Heart left ventricle (tissue), 16 donors: ENCODE results near the gene F2R. TPM values are rescaled to one million over a fixed set of nuclear protein-coding genes. Genes with fewer than 3 reads are reported as not detected.
A peak's percentile ranks its signal among the peaks of the same experiment; 100 is the strongest.

Experiments
- ATAC-seq, 4 donors: fragments of 200-7000 bp; cut with Tn5 transposase; one replicate each; pipeline ENCODE4 v1.9.1; 2020 to 2022; ENCODE audit warnings: moderate library complexity in 4 of 4, mild to moderate bottlenecking in 3 of 4, moderate number of reproducible peaks in 1 of 4
- DNase-seq, 5 donors: peaks; one replicate each; pipeline ENCODE4 v3.0.0-alpha.2; 2020
- H3K27ac ChIP-seq, 12 donors: fragments of 200-600 bp; sonication (generic) in 4 of 12; one replicate each; pipeline versions ENCODE4 v1.5.0 to v1.8.0; 2016 to 2022; ENCODE audit warnings: mild to moderate bottlenecking in 2 of 12
- H3K27me3 ChIP-seq, 9 donors: fragments of 200-600 bp; sonication (generic) in 2 of 9; one replicate each; pipeline versions ENCODE4 v1.5.1 to v1.8.0; 2016 to 2022; ENCODE audit warnings: mild to moderate bottlenecking in 3 of 9
- H3K36me3 ChIP-seq, 9 donors: fragments of 200-600 bp; sonication (generic) in 2 of 9; one replicate each; pipeline versions ENCODE4 v1.5.0 to v1.8.0; 2018 to 2022; ENCODE audit warnings: mild to moderate bottlenecking in 2 of 9
- H3K4me1 ChIP-seq, 12 donors: fragments of 200-600 bp; sonication (generic) in 4 of 12; one replicate each; pipeline versions ENCODE4 v1.5.0 to v1.8.0; 2016 to 2022; ENCODE audit warnings: mild to moderate bottlenecking in 3 of 12
- H3K4me3 ChIP-seq, 12 donors: fragments of 200-600 bp; sonication (generic) in 4 of 12; one replicate each; pipeline versions ENCODE4 v1.5.0 to v1.8.0; 2017 to 2022; ENCODE audit warnings: mild to moderate bottlenecking in 9 of 12, moderate library complexity in 4 of 12
- H3K9me3 ChIP-seq, 12 donors: fragments of 200-600 bp; sonication (generic) in 4 of 12; one replicate each; pipeline versions ENCODE4 v1.5.0 to v1.8.0; 2016 to 2022; ENCODE audit warnings: mild to moderate bottlenecking in 1 of 12
- CTCF ChIP-seq, 12 donors: fragments of 200-600 bp; sonication (generic) in 4 of 12; IDR thresholded peaks; one replicate each; pipeline versions ENCODE4 v1.5.0 to v1.8.0; 2018 to 2022; ENCODE audit warnings: antibody characterized with exemption in 12 of 12, mild to moderate bottlenecking in 5 of 12
- POLR2A ChIP-seq, 2 donors: fragments of 450-650 bp; IDR thresholded peaks; one replicate each; pipeline ENCODE4 v1.6.1; 2017; ENCODE audit warnings: antibody characterized with exemption in 2 of 2, mild to moderate bottlenecking in 2 of 2, moderate library complexity in 2 of 2
- WGBS, 4 donors: extraction: QIAGEN DNeasy Blood & Tissue Kit in 2 of 4; methylation state at CpG; one replicate each; pipeline versions ENCODE4 v1.1.5 to v1.1.7; 2013 to 2018; 5-methylcytosine and 5-hydroxymethylcytosine counted together
- intact Hi-C, 10 donors: fragments of 100-400 bp; cut with DNase I; formaldehyde crosslinking; loops; one replicate each; pipeline versions ENCODE4 v1.11.1 to v1.14.2; 2022
- polyA plus RNA-seq, 2 donors: library from polyadenylated mRNA; stranded (reverse); fragments of 200-250 nt; gene quantifications; one replicate each; pipeline ENCODE4 v1.2.3, GENCODE V29; 2013
- total RNA-seq, 9 donors: library from RNA; depleted of rRNA in 2 of 9; stranded (reverse); fragments of >200 nt in 2 of 9; fragmentation: NEBNext Ultra II Directional in 3 of 9; extraction: Animal tissue kit (Norgen Biotek cat#: 25700) in 3 of 9; gene quantifications; one replicate each; pipeline versions ENCODE4 v1.1.0 to v1.2.4, GENCODE V29; 2016 to 2023
- donor health status: ischemic (EF 13 %, LVEDD 7.1; RV severe dilation, severe dysfunction).
- donor health status: healthy with polysubstance abuse.
- donor health status: DM: no; HTN: yes; CAD: no.
- donor health status: DM: no; HTN: no; CAD: no.
- donor health status: ischemic (EF 25% LVEDD 6.9; RV normal size, moderate dysfunction).
- donor health status: ischemic (EF 25% LVEDD 5.7; RV mildly dilated, moderate dysfunction).
- donor health status: healthy.
- donor health status: DM: yes; HTN: yes; CAD: no.
- donor health status: ischemic (EF 35%, LVEDD 5.7; RV mildly dilated, moderate dysfunction).
- donor health status: nonischemic (EF 11% LVEDD 7.7; RV severe dilation, severe dysfunction).
- donor health status: DM: yes; HTN: yes; CAD: no.
- donor health status: PGD.
- donor health status: ischemic (EF 29% LVEDD 5.4; RV normal size, mild dysfunction).
- donor health status: nonischemic (EF 23%, LVEDD 6.1; RV moderate dilation, normal function).

Gene F2R
- total and polyA plus RNA-seq, 11 donors: 2.5 to 28.2 (median 13.6) TPM

GRCh38 chr5:76717222-76718083, 1.5 kb downstream of the F2R start:
- intact Hi-C loops: loop anchor here in 5 of 10 donors (2.0 to 10.0 kb wide), 5 partner anchors 21 to 317 kb away; partner anchors contain the start of gene AGGF1 (in 1 of the 5)
- H3K4me3 ChIP-seq: peak overlapping the region; percentile 66 to 95 (median 83)
- H3K27me3 ChIP-seq: peaks cover 0 to 25% (median 0%) of the 10 kb centered on the region in 9 donors
- DNase-seq (no peak), ATAC-seq (no peak)
- no peaks in the 10 kb centered on the region for H3K9me3 ChIP-seq
- H3K36me3 ChIP-seq: no peaks in the 10 kb centered on the region
- TF ChIP-seq POLR2A (IDR thresholded peaks at IDR 0.05) (no peak), CTCF (IDR thresholded peaks at IDR 0.05) (no peak)
- WGBS, 4 donors: 55 to 64% (median 59%) methylated on average over 11 of the region's 11 CpGs
- peak overlapping the region in 10 of 12 donors; percentile 18 to 92 (median 81) for H3K27ac ChIP-seq
- peaks cover 0 to 66% (median 21%) of the 10 kb centered on the region in 12 donors for H3K4me1 ChIP-seq

- peak in 2 of 5 donors; percentile 38 to 42 for DNase-seq
- TF ChIP-seq CTCF (IDR thresholded peaks at IDR 0.05) (no peak), POLR2A (IDR thresholded peaks at IDR 0.05) (no peak)
- no peaks in the 10 kb centered on the region for H3K9me3 ChIP-seq
- peaks cover 0 to 66% (median 21%) of the 10 kb centered on the region in 12 donors for H3K4me1 ChIP-seq
- H3K27ac ChIP-seq: peak overlapping the region in 7 of 12 donors; percentile 22 to 92 (median 85)
- H3K4me3 ChIP-seq: peak overlapping the region in 9 of 12 donors; percentile 71 to 95 (median 85)
- no peaks in the 10 kb centered on the region for H3K36me3 ChIP-seq
- WGBS, 4 donors: 59 to 68% (median 63%) methylated on average over 5 of the region's 5 CpGs
- peak in 2 of 4 donors; percentile 16 to 18 for ATAC-seq
- intact Hi-C loops: loop anchor here in 4 of 10 donors (5.0 to 10.0 kb wide), 4 partner anchors 36 to 316 kb away; partner anchors contain the start of gene AGGF1 (in 1 of the 4)
- H3K27me3 ChIP-seq: peaks cover 0 to 25% (median 0%) of the 10 kb centered on the region in 9 donors
Observed at GRCh38 chr5:76718381-76718832, 2.5 kb downstream of the F2R start.

- no peak for TF ChIP-seq POLR2A (IDR thresholded peaks at IDR 0.05)
- no peak for TF ChIP-seq CTCF (IDR thresholded peaks at IDR 0.05)
- H3K4me3 ChIP-seq: peak overlapping the region in 5 of 12 donors; percentile 71 to 95 (median 93)
- peak overlapping the region in 6 of 12 donors; percentile 6 to 91 (median 84) for H3K27ac ChIP-seq
- ATAC-seq (no peak), DNase-seq (no peak)
- H3K36me3 ChIP-seq: no peaks in the 10 kb centered on the region
- no peaks in the 10 kb centered on the region for H3K9me3 ChIP-seq
- H3K4me1 ChIP-seq: peaks cover 0 to 66% (median 21%) of the 10 kb centered on the region in 12 donors
- peaks cover 0 to 25% (median 0%) of the 10 kb centered on the region in 9 donors for H3K27me3 ChIP-seq
- 78 to 90% (median 87%) methylated on average over 4 of the region's 4 CpGs for WGBS, 4 donors
- intact Hi-C loops: loop anchor here in 4 of 10 donors (5.0 to 10.0 kb wide), 4 partner anchors 37 to 316 kb away; partner anchors contain the start of gene AGGF1 (in 1 of the 4)
Observed at GRCh38 chr5:76718880-76719279, 3.0 kb downstream of the F2R start.
